Measurements from ENCODE around the gene ZNF695.

The ZNF695 gene

GRCh38 chr1:246954126-246954525, 53.7 kb downstream of the ZNF695 start:
- no peak overlapping the region for H3K4me3 ChIP-seq (ENCODE audit: low read depth, low read length)

GRCh38 chr1:246951413-246951812, 56.4 kb downstream of the ZNF695 start:
- H3K4me3 ChIP-seq (ENCODE audit: low read depth, low read length): no peak overlapping the region
- no peak for TF ChIP-seq CTCF (IDR thresholded peaks at IDR 0.05; ENCODE audit: low read depth, low read length)

More at GRCh38 chr1:246954126-246954525, 53.7 kb downstream of the ZNF695 start:
- TF ChIP-seq CTCF (IDR thresholded peaks at IDR 0.05; ENCODE audit: low read depth, low read length): no peak

GRCh38 chr1:246949956-246950355, 57.9 kb downstream of the ZNF695 start:
- H3K4me3 ChIP-seq (ENCODE audit: low read depth, low read length): no peak overlapping the region
- no peak for TF ChIP-seq CTCF (IDR thresholded peaks at IDR 0.05; ENCODE audit: low read depth, low read length)

GRCh38 chr1:246947255-246947654, 60.6 kb downstream of the ZNF695 start:
- no peak for TF ChIP-seq CTCF (IDR thresholded peaks at IDR 0.05; ENCODE audit: low read depth, low read length)
- no peak overlapping the region for H3K4me3 ChIP-seq (ENCODE audit: low read depth, low read length)

GRCh38 chr1:246946366-246946765, 61.5 kb downstream of the ZNF695 start:
- H3K4me3 ChIP-seq (ENCODE audit: low read depth, low read length): no peak overlapping the region
- TF ChIP-seq CTCF (IDR thresholded peaks at IDR 0.05; ENCODE audit: low read depth, low read length): no peak
